SK-N-SH treated with all-trans-retinoic acid at 6 μM for 48 hours (cell line): ENCODE data around the gene ESPL1.

Experiments
- ATAC-seq: fragments of 200-7000 bp; cut with Tn5 transposase; 3 replicates; pipeline ENCODE4 v1.9.1; 2020; ENCODE audit warnings: mild to moderate bottlenecking, moderate library complexity
- ARNTL ChIP-seq: fragments of 450-650 bp; formaldehyde crosslinking; IDR thresholded peaks from 2 replicates; pipeline ENCODE4 v1.5.0; 2020; ENCODE audit warnings: low read depth, mild to moderate bottlenecking, moderate library complexity, borderline replicate concordance
- BACH2 ChIP-seq: fragments of 250-450 bp; sonication (Bioruptor Pico); IDR thresholded peaks from 2 replicates; pipeline ENCODE4 v1.9.0; 2021; ENCODE audit warnings: mild to moderate bottlenecking, borderline replicate concordance
- CSDC2 ChIP-seq: fragments of 250-450 bp; sonication (Bioruptor Pico); IDR thresholded peaks from 2 replicates; pipeline ENCODE4 v1.5.0; 2020; ENCODE audit warnings: mild to moderate bottlenecking, moderate library complexity
- ESRRG ChIP-seq: fragments of 250-450 bp; sonication (Bioruptor Pico); IDR thresholded peaks from 2 replicates; pipeline ENCODE4 v1.6.1; 2021; ENCODE audit warnings: mild to moderate bottlenecking
- GLIS3 ChIP-seq: fragments of 250-450 bp; sonication (Bioruptor Pico); IDR thresholded peaks from 2 replicates; pipeline ENCODE4 v1.5.0; 2020; ENCODE audit warnings: mild to moderate bottlenecking, moderate library complexity
- ISL1 ChIP-seq: fragments of 250-450 bp; sonication (Bioruptor Pico); IDR thresholded peaks from 2 replicates; pipeline ENCODE4 v2.1.2; 2022; ENCODE audit warnings: mild to moderate bottlenecking, moderate library complexity
- OSR1 ChIP-seq: fragments of 250-450 bp; sonication (Bioruptor Pico); IDR thresholded peaks from 2 replicates; pipeline ENCODE4 v1.8.0; 2022; ENCODE audit warnings: moderate library complexity, mild to moderate bottlenecking, inconsistent platforms
- PPARA ChIP-seq: fragments of 250-450 bp; sonication (Bioruptor Pico); IDR thresholded peaks from 2 replicates; pipeline ENCODE4 v1.5.0; 2020; ENCODE audit warnings: mild to moderate bottlenecking, borderline replicate concordance
- RARB ChIP-seq: fragments of 250-450 bp; sonication (Bioruptor Pico); IDR thresholded peaks from 2 replicates; pipeline ENCODE4 v1.8.0; 2021; ENCODE audit warnings: mild to moderate bottlenecking, moderate library complexity
- TCF4 ChIP-seq: fragments of 250-450 bp; sonication (Bioruptor Pico); IDR thresholded peaks from 2 replicates; pipeline ENCODE4 v1.8.0; 2021; ENCODE audit warnings: mild to moderate bottlenecking, moderate library complexity, borderline replicate concordance
- TOX ChIP-seq: fragments of 250-450 bp; sonication (Bioruptor Pico); IDR thresholded peaks from 2 replicates; pipeline ENCODE4 v1.8.0; 2021; ENCODE audit warnings: mild to moderate bottlenecking, moderate library complexity, borderline replicate concordance
- ZC3H10 ChIP-seq: fragments of 250-450 bp; sonication (Bioruptor Pico); IDR thresholded peaks from 2 replicates; pipeline ENCODE4 v1.5.1; 2021; ENCODE audit warnings: mild to moderate bottlenecking, moderate library complexity
- ZFP3 ChIP-seq: fragments of 250-450 bp; sonication (Bioruptor Pico); IDR thresholded peaks from 2 replicates; pipeline ENCODE4 v1.5.0; 2020; ENCODE audit warnings: mild to moderate bottlenecking, moderate library complexity
- ZFP30 ChIP-seq: fragments of 450-650 bp; formaldehyde crosslinking; IDR thresholded peaks from 2 replicates; pipeline ENCODE4 v1.5.0; 2022; ENCODE audit warnings: mild to moderate bottlenecking, moderate library complexity
- ZNF565 ChIP-seq: fragments of 450-650 bp; formaldehyde crosslinking; conservative IDR thresholded peaks from 2 replicates; pipeline ENCODE4 v1.5.0; 2020; ENCODE audit warnings: low read depth, mild to moderate bottlenecking, moderate library complexity
- ZNF70 ChIP-seq: fragments of 450-650 bp; formaldehyde crosslinking; IDR thresholded peaks from 2 replicates; pipeline ENCODE4 v1.5.0; 2020; ENCODE audit warnings: mild to moderate bottlenecking, moderate library complexity
- ZNF8 ChIP-seq: fragments of 450-650 bp; formaldehyde crosslinking; IDR thresholded peaks from 2 replicates; pipeline ENCODE4 v1.5.0; 2020; ENCODE audit warnings: mild to moderate bottlenecking, moderate library complexity
- TF ChIP-seq, protein P1 (sequence below): fragments of 250-450 bp; sonication (Bioruptor Pico); IDR thresholded peaks from 2 replicates; pipeline ENCODE4 v1.8.0; 2020; ENCODE audit warnings: mild to moderate bottlenecking, moderate library complexity, borderline replicate concordance
- TF ChIP-seq, protein P2 (sequence below): fragments of 250-450 bp; sonication (Bioruptor Pico); IDR thresholded peaks from 2 replicates; pipeline ENCODE4 v1.5.1; 2021; ENCODE audit warnings: mild to moderate bottlenecking, moderate library complexity
- TF ChIP-seq, protein P3 (sequence below): fragments of 250-450 bp; sonication (Bioruptor Pico); IDR thresholded peaks from 2 replicates; pipeline ENCODE4 v1.5.1; 2020; ENCODE audit warnings: low read depth, mild to moderate bottlenecking, moderate library complexity
- TF ChIP-seq, protein P4 (sequence below): fragments of 250-450 bp; sonication (Bioruptor Pico); IDR thresholded peaks from 2 replicates; pipeline ENCODE4 v1.8.0; 2021; ENCODE audit warnings: low read depth, mild to moderate bottlenecking, moderate library complexity, borderline replicate concordance

Gene ESPL1

DNA sequence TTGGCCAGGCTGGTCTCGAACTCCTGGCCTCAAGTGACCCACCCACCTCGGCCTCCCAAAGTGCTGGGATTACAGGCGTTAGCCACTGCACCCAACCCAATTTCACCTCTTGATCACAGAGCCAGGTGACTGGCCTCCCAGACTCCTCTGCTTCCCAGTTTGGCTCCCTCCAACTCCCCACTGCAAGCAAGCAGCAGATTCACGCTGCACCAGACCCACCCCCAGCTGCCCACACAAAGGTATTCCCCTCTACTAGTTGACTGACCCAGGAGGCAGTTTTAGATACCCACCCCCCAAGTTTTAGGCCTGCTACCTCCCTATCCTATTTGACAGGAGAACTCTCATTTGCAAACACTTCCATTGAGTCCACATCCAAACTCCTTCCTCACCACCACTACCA, 41.3 kb upstream of the ESPL1 start:
- TF ChIP-seq ZFP3 (CRISPR knock-in tag) (no peak), OSR1 (CRISPR knock-in tag) (no peak), ZFP30 (CRISPR knock-in tag) (no peak), ZNF565 (CRISPR knock-in tag) (no peak), ARNTL (CRISPR knock-in tag) (no peak), ZC3H10 (CRISPR knock-in tag) (no peak), RARB (CRISPR knock-in tag) (no peak), PPARA (CRISPR knock-in tag) (no peak), ZNF8 (CRISPR knock-in tag) (no peak), ISL1 (CRISPR knock-in tag) (no peak), TCF4 (CRISPR knock-in tag) (no peak), ESRRG (CRISPR knock-in tag) (no peak)
- TF ChIP-seq, protein P1, sequence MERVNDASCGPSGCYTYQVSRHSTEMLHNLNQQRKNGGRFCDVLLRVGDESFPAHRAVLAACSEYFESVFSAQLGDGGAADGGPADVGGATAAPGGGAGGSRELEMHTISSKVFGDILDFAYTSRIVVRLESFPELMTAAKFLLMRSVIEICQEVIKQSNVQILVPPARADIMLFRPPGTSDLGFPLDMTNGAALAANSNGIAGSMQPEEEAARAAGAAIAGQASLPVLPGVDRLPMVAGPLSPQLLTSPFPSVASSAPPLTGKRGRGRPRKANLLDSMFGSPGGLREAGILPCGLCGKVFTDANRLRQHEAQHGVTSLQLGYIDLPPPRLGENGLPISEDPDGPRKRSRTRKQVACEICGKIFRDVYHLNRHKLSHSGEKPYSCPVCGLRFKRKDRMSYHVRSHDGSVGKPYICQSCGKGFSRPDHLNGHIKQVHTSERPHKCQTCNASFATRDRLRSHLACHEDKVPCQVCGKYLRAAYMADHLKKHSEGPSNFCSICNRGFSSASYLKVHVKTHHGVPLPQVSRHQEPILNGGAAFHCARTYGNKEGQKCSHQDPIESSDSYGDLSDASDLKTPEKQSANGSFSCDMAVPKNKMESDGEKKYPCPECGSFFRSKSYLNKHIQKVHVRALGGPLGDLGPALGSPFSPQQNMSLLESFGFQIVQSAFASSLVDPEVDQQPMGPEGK (CRISPR knock-in tag) = no peak
- TF ChIP-seq, protein P2, sequence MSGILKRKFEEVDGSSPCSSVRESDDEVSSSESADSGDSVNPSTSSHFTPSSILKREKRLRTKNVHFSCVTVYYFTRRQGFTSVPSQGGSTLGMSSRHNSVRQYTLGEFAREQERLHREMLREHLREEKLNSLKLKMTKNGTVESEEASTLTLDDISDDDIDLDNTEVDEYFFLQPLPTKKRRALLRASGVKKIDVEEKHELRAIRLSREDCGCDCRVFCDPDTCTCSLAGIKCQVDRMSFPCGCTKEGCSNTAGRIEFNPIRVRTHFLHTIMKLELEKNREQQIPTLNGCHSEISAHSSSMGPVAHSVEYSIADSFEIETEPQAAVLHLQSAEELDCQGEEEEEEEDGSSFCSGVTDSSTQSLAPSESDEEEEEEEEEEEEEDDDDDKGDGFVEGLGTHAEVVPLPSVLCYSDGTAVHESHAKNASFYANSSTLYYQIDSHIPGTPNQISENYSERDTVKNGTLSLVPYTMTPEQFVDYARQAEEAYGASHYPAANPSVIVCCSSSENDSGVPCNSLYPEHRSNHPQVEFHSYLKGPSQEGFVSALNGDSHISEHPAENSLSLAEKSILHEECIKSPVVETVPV (CRISPR knock-in tag) = no peak
- TF ChIP-seq, all 23 proteins: peak for 0
- no peak for ATAC-seq

DNA sequence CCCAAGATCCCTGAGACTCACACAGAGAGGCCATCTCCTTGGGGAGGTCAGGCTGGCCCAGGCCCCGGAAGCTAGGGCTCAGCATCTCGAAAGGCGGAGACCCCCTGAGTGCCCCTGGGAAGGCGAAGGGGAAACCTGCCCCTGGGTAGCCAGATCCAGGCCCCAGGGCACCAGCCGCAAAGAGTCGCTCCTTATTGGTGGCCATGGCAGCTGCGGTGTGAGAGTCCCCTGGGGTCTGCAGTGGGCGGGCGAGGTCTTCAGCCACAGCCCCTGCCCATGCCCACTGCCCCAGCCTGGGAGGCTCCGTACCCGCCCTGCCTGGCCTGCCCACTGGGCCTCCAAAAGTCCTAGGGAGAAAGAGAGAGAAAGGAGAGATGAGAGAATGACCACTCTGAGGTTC, 40.8 kb upstream of the ESPL1 start:
- TF ChIP-seq CSDC2 (CRISPR knock-in tag) (no peak), ZNF8 (CRISPR knock-in tag) (no peak), ZFP3 (CRISPR knock-in tag) (no peak), RARB (CRISPR knock-in tag) (no peak), ZNF565 (CRISPR knock-in tag) (no peak), ZC3H10 (CRISPR knock-in tag) (no peak), GLIS3 (CRISPR knock-in tag) (no peak), BACH2 (no peak), ARNTL (CRISPR knock-in tag) (no peak), ESRRG (CRISPR knock-in tag) (no peak), ZNF70 (CRISPR knock-in tag) (no peak), ISL1 (CRISPR knock-in tag) (no peak), TCF4 (CRISPR knock-in tag) (no peak), PPARA (CRISPR knock-in tag) (no peak), TOX (CRISPR knock-in tag) (no peak)
- TF ChIP-seq, protein P1 (CRISPR knock-in tag) = no peak
- TF ChIP-seq, protein P3, sequence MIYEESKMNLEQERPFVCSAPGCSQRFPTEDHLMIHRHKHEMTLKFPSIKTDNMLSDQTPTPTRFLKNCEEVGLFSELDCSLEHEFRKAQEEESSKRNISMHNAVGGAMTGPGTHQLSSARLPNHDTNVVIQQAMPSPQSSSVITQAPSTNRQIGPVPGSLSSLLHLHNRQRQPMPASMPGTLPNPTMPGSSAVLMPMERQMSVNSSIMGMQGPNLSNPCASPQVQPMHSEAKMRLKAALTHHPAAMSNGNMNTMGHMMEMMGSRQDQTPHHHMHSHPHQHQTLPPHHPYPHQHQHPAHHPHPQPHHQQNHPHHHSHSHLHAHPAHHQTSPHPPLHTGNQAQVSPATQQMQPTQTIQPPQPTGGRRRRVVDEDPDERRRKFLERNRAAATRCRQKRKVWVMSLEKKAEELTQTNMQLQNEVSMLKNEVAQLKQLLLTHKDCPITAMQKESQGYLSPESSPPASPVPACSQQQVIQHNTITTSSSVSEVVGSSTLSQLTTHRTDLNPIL (CRISPR knock-in tag) = no peak
- TF ChIP-seq, protein P4, sequence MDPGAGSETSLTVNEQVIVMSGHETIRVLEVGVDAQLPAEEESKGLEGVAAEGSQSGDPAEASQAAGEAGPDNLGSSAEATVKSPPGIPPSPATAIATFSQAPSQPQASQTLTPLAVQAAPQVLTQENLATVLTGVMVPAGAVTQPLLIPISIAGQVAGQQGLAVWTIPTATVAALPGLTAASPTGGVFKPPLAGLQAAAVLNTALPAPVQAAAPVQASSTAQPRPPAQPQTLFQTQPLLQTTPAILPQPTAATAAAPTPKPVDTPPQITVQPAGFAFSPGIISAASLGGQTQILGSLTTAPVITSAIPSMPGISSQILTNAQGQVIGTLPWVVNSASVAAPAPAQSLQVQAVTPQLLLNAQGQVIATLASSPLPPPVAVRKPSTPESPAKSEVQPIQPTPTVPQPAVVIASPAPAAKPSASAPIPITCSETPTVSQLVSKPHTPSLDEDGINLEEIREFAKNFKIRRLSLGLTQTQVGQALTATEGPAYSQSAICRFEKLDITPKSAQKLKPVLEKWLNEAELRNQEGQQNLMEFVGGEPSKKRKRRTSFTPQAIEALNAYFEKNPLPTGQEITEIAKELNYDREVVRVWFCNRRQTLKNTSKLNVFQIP = no peak
- TF ChIP-seq, protein P2 (CRISPR knock-in tag) = no peak
- no peak for ATAC-seq
